PC-9 (cell line): ENCODE results near the gene EVX1.

Source experiments
- CTCF ChIP-seq: fragments of 200-600 bp; sonication (generic); conservative IDR thresholded peaks from 2 replicates; pipeline ENCODE4 v1.6.1; 2017; ENCODE audit warnings: mixed run types, antibody characterized with exemption, mild to moderate bottlenecking, moderate library complexity
- EZH2 ChIP-seq: fragments of 200-600 bp; sonication (generic); IDR thresholded peaks from 2 replicates; pipeline ENCODE4 v1.8.0; 2017; ENCODE audit warnings: antibody characterized with exemption, low read depth

DNA sequence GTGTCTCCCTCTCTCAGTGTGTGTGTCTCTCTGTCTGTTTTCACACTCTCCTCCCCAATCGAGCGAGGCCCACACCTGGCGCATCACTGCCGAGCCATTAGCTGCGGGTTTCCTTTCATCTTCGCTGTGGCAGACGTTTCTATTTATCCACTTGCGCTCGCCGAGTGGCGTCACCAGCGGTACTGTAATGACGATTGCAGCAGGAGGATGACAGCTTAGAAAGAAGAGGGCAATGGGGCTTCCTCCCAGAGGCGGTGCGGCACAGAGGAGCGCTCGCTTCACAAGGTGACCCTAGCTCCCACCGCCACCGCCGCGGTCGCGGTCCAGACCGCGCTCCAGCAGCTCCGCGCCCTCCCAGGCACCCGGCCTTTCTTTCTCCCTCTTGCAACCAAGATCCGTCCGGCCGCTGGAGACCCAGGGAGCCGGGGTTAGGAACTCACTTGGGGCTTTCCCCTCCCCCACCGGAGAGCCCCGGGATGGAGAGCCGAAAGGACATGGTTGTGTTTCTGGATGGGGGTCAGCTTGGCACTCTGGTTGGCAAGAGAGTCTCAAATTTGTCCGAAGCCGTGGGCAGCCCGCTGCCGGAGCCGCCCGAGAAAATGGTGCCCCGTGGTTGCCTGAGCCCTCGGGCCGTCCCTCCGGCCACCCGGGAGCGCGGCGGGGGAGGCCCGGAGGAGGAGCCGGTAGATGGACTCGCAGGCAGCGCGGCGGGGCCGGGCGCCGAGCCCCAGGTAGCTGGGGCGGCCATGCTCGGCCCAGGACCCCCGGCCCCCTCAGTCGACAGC is at the start of gene EVX1:
- no peak for TF ChIP-seq CTCF
- TF ChIP-seq EZH2, result no peak
